ENCODE data around the gene DMAC1.

Gene DMAC1

DNA sequence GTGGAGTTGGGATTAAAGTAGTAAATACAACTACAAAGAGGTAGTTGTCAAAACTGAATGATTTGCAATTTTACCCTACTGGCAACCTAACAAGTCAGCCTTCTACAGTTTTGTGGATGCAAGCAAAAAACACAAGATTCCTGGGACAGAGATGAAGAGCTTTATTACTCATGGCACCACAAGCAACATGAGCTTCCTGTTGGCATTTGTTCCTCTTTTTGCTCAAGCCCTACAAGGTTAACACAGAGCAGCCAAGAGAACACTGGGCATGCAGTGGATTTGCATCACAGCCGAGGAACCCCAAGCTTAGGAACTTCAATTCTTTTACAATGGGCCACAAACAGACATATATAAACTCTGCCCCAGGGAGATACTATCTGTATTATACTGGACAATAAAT lies 28.8 kb upstream of the DMAC1 start:
- Histone ChIP-seq H3K27ac (ENCODE audit: low read depth, low read length, poor library complexity, severe bottlenecking) (no peak overlapping the region), H4K20me1 (ENCODE audit: insufficient read depth, low read length) (no peaks in the 10 kb centered on the region), H3K36me3 (ENCODE audit: insufficient read depth, low read length) (no peaks in the 10 kb centered on the region; the same call in 1 of the 2 replicates), H3K9me3 (ENCODE audit: low read length) (no peaks in the 10 kb centered on the region), H3K4me3 (ENCODE audit: low read depth, low read length, poor library complexity, severe bottlenecking) (no peak overlapping the region), H3K4me2 (ENCODE audit: low read length) (no peak overlapping the region), H3K4me1 (ENCODE audit: insufficient read depth, low read length, severe bottlenecking) (peaks cover 9% of the 10 kb centered on the region), H3K9me2 (ENCODE audit: low read depth, low read length) (no peaks in the 10 kb centered on the region), H2AFZ (ENCODE audit: low read length) (no peak overlapping the region), H3K9ac (ENCODE audit: low read length) (no peak overlapping the region), H3K79me2 (ENCODE audit: insufficient read depth, low read length) (no peaks in the 10 kb centered on the region), H3K27me3 (ENCODE audit: insufficient read depth, low read length) (no peaks in the 10 kb centered on the region), H3F3A (ENCODE audit: insufficient read depth, low read length) (no peaks in the 10 kb centered on the region)
- no peak for TF ChIP-seq EZH2 (IDR thresholded peaks at IDR 0.05; ENCODE audit: borderline replicate concordance, low read length)
- TF ChIP-seq, protein P1, sequence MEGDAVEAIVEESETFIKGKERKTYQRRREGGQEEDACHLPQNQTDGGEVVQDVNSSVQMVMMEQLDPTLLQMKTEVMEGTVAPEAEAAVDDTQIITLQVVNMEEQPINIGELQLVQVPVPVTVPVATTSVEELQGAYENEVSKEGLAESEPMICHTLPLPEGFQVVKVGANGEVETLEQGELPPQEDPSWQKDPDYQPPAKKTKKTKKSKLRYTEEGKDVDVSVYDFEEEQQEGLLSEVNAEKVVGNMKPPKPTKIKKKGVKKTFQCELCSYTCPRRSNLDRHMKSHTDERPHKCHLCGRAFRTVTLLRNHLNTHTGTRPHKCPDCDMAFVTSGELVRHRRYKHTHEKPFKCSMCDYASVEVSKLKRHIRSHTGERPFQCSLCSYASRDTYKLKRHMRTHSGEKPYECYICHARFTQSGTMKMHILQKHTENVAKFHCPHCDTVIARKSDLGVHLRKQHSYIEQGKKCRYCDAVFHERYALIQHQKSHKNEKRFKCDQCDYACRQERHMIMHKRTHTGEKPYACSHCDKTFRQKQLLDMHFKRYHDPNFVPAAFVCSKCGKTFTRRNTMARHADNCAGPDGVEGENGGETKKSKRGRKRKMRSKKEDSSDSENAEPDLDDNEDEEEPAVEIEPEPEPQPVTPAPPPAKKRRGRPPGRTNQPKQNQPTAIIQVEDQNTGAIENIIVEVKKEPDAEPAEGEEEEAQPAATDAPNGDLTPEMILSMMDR (IDR thresholded peaks at IDR 0.05; ENCODE audit: low read length) = no peak

DNA sequence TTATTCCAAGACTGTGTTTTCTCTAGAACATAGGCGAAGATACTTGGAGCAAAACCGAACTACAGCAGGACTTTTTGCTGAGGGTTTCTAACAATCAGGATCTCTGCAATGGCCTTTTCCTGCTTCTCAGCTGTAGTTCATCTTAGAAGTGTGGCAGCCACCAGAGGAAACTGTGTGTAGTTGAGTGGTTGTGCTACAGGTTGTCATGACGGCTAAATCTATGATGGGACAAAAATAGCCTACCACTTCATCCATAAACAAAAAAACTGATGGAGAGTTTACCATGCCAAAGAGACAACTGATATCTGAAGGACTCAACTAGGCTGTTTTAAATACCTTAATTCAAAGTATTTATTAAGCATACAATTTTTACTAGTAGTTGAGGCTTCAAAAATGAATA lies 28.2 kb upstream of the DMAC1 start:
- Histone ChIP-seq H3K9ac (ENCODE audit: low read length) (no peak overlapping the region), H3K9me3 (ENCODE audit: low read length) (no peaks in the 10 kb centered on the region), H3K4me3 (ENCODE audit: low read depth, low read length, poor library complexity, severe bottlenecking) (no peak overlapping the region), H3K27ac (ENCODE audit: low read depth, low read length, poor library complexity, severe bottlenecking) (no peak overlapping the region), H3K4me2 (ENCODE audit: low read length) (no peak overlapping the region), H3F3A (ENCODE audit: insufficient read depth, low read length) (no peaks in the 10 kb centered on the region), H3K36me3 (ENCODE audit: insufficient read depth, low read length) (no peaks in the 10 kb centered on the region; the same call in 1 of the 2 replicates), H3K79me2 (ENCODE audit: insufficient read depth, low read length) (no peaks in the 10 kb centered on the region), H4K20me1 (ENCODE audit: insufficient read depth, low read length) (no peaks in the 10 kb centered on the region), H3K27me3 (ENCODE audit: insufficient read depth, low read length) (no peaks in the 10 kb centered on the region), H3K4me1 (ENCODE audit: insufficient read depth, low read length, severe bottlenecking) (peaks cover 9% of the 10 kb centered on the region), H2AFZ (ENCODE audit: low read length) (no peak overlapping the region), H3K9me2 (ENCODE audit: low read depth, low read length) (no peaks in the 10 kb centered on the region)
- no peak for TF ChIP-seq EZH2 (IDR thresholded peaks at IDR 0.05; ENCODE audit: borderline replicate concordance, low read length)
- TF ChIP-seq, protein P1 (IDR thresholded peaks at IDR 0.05; ENCODE audit: low read length) = no peak

DNA sequence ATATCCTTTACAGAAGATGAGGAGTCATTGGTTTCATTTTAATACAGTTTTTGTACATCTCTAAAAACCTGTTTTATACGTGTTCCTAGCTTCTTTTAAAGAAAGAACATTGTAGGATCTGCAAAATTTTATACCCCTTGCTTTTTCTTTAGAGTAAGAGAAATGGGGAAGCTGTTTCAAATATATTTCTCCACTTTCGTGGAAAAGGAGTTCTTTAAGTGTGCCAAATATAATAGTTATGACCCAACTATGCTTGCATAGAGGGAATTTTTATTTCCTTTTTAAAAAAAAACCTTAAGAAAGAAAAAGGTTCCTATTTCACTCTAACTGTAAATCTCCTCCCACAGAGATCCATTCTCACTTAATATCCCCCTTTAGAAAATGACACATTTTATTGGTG lies 27.5 kb upstream of the DMAC1 start:
- Histone ChIP-seq H3K27ac (ENCODE audit: low read depth, low read length, poor library complexity, severe bottlenecking) (no peak overlapping the region), H3K4me2 (ENCODE audit: low read length) (no peak overlapping the region), H3K9ac (ENCODE audit: low read length) (no peak overlapping the region), H3K9me3 (ENCODE audit: low read length) (no peaks in the 10 kb centered on the region), H3K4me3 (ENCODE audit: low read depth, low read length, poor library complexity, severe bottlenecking) (no peak overlapping the region), H3K79me2 (ENCODE audit: insufficient read depth, low read length) (no peaks in the 10 kb centered on the region), H4K20me1 (ENCODE audit: insufficient read depth, low read length) (no peaks in the 10 kb centered on the region), H3K36me3 (ENCODE audit: insufficient read depth, low read length) (no peaks in the 10 kb centered on the region; the same call in 1 of the 2 replicates), H3K4me1 (ENCODE audit: insufficient read depth, low read length, severe bottlenecking) (peaks cover 9% of the 10 kb centered on the region), H3K27me3 (ENCODE audit: insufficient read depth, low read length) (no peaks in the 10 kb centered on the region), H3K9me2 (ENCODE audit: low read depth, low read length) (no peaks in the 10 kb centered on the region), H2AFZ (ENCODE audit: low read length) (no peak overlapping the region), H3F3A (ENCODE audit: insufficient read depth, low read length) (no peaks in the 10 kb centered on the region)
- TF ChIP-seq, protein P1 (IDR thresholded peaks at IDR 0.05; ENCODE audit: low read length) = no peak
- TF ChIP-seq EZH2 (IDR thresholded peaks at IDR 0.05; ENCODE audit: borderline replicate concordance, low read length) = no peak

All from OCI-LY1 (cell line).